GM19239 (cell line): ENCODE data around the gene RET.
A peak's percentile ranks its signal among the peaks of the same experiment; 100 is the strongest.

Source experiments
- DNase-seq: peaks from one replicate; pipeline ENCODE4 v3.0.0; 2011; ENCODE audit warnings: low spot score; ENCODE audit not compliant: insufficient read length
- FAIRE-seq: peaks from 2 replicates; lab custom pipeline; 2011; peaks lifted over from hg19 to GRCh38; lab: Jason Lieb, UNC

RET gene

GRCh38 chr10:43100366-43100765, 23.5 kb downstream of the RET start:
- DNase-seq (no peak), FAIRE-seq (no peak)

- FAIRE-seq (no peak), DNase-seq (no peak)
Measured at GRCh38 chr10:43102063-43102828, 25.4 kb downstream of the RET start.

GRCh38 chr10:43105102-43105955, 28.5 kb downstream of the RET start:
- peak; percentile 68 for FAIRE-seq

GRCh38 chr10:43105956-43106229, 29.0 kb downstream of the RET start:
- DNase-seq (no peak), FAIRE-seq (no peak)

More at GRCh38 chr10:43105102-43105955, 28.5 kb downstream of the RET start:
- DNase-seq = peak; percentile 88

GRCh38 chr10:43106256-43107091, 29.6 kb downstream of the RET start:
- FAIRE-seq (no peak), DNase-seq (no peak)

GRCh38 chr10:43108951-43109350, 32.1 kb downstream of the RET start:
- DNase-seq (no peak), FAIRE-seq (no peak)

- DNase-seq = no peak
- no peak for FAIRE-seq
Measured at GRCh38 chr10:43109671-43110249, 32.9 kb downstream of the RET start.

- DNase-seq (peak; percentile 36), FAIRE-seq (no peak)
Measured at GRCh38 chr10:43110338-43111071, 33.6 kb downstream of the RET start.

GRCh38 chr10:43111101-43111500, 34.2 kb downstream of the RET start:
- FAIRE-seq = no peak

GRCh38 chr10:43111921-43112607, 35.2 kb downstream of the RET start:
- DNase-seq = no peak
- FAIRE-seq = no peak

More at GRCh38 chr10:43111101-43111500, 34.2 kb downstream of the RET start:
- DNase-seq = no peak

- FAIRE-seq (no peak), DNase-seq (no peak)
Measured at GRCh38 chr10:43112608-43112961, 35.7 kb downstream of the RET start.

GRCh38 chr10:43113201-43114087, 36.6 kb downstream of the RET start:
- DNase-seq = no peak
- FAIRE-seq = no peak

- DNase-seq = no peak
- no peak for FAIRE-seq
Measured at GRCh38 chr10:43114088-43114742, 37.3 kb downstream of the RET start.

- FAIRE-seq (no peak), DNase-seq (no peak)
Measured at GRCh38 chr10:43114743-43115611, 38.1 kb downstream of the RET start.

- FAIRE-seq = no peak
Measured at GRCh38 chr10:43115881-43116595, 39.2 kb downstream of the RET start.

GRCh38 chr10:43116596-43116995, 39.7 kb downstream of the RET start:
- no peak for DNase-seq
- FAIRE-seq = no peak

More at GRCh38 chr10:43115881-43116595, 39.2 kb downstream of the RET start:
- no peak for DNase-seq
